ENCODE measurements around the gene CFAP141. TPM values are rescaled to one million over a fixed set of nuclear protein-coding genes. Genes with fewer than 3 reads are reported as not detected.

Gene CFAP141
- total RNA-seq, 1 experiment from 2014 or later = not detected

GRCh38 chr1:154186177-154186576 is 20.0 kb downstream of the CFAP141 start:
- intact Hi-C loops (cut with micrococcal nuclease) = loop anchor here (1.0 to 10.0 kb wide), 4 partner anchors 86 to 359 kb away; partner anchors contain the start of gene HAX1
- Histone ChIP-seq H2AFZ (ENCODE audit: low read depth, low read length, poor library complexity, severe bottlenecking) (no peak overlapping the region), H3K9ac (ENCODE audit: low read length) (no peak overlapping the region), H3K4me3 (replicated peaks in 1 of 2; ENCODE audit: low read depth in 1 of 2, low read length in 2 of 2) (no peak overlapping the region), H3K9me2 (ENCODE audit: insufficient read depth) (no peaks in the 10 kb centered on the region), H3K4me2 (ENCODE audit: low read length) (no peak overlapping the region), H3K27me3 (ENCODE audit: insufficient read depth, low read length) (peaks cover 3% of the 10 kb centered on the region; the same call in 1 of the 2 replicates), H3K9me3 (ENCODE audit: control insufficient read depth in 1 of 2, insufficient read depth in 1 of 2, low read depth in 1 of 2, low read length in 2 of 2) (no peaks in the 10 kb centered on the region), H3K27ac (ENCODE audit: low read depth, low read length) (no peak overlapping the region), H3K4me1 (ENCODE audit: control insufficient read depth in 1 of 2, insufficient read depth in 2 of 2, low read length in 2 of 2) (peaks cover 10 to 28% of the 10 kb centered on the region in 2 experiments), H4K20me1 (ENCODE audit: insufficient read depth) (peaks cover 6% of the 10 kb centered on the region; the same call in 1 of the 2 replicates), H3K79me2 (ENCODE audit: insufficient read depth, low read length) (peaks cover 18% of the 10 kb centered on the region), H3K36me3 (ENCODE audit: control insufficient read depth in 1 of 2, insufficient read depth in 2 of 2, low read length in 2 of 2) (no peaks in the 10 kb centered on the region)
- BruUV-seq (replicated peaks) = no TSS peak
- ChIA-PET RAD21 (ENCODE audit: low non-redundant PET in 1 of 2, low total read pairs in 2 of 2, uncharacterized antibody in 2 of 2, unreplicated experiment in 2 of 2) (no interaction called here), POLR2A (no interaction called here), CTCF (interaction anchor here (1.1 kb wide), 1 partner anchor 148 kb away, joined by 3 read pairs; no protein-coding TSS in a partner anchor)
- DNase-seq (ENCODE audit: low read depth, low spot score) (peak; percentile 39), ATAC-seq (no peak)
- TF ChIP-seq RAD21 (IDR thresholded peaks at IDR 0.05; ENCODE audit: low read depth) (peak; percentile 83), TCF7L2 (IDR thresholded peaks at IDR 0.05; ENCODE audit: borderline replicate concordance, extremely low read depth, insufficient read depth, insufficient read length) (no peak), CTCF (IDR thresholded peaks at IDR 0.05 in 2 of 3, conservative IDR thresholded peaks at IDR 0.05 in 1 of 3; ENCODE audit: borderline replicate concordance in 1 of 3, insufficient read depth in 1 of 3, low read depth in 2 of 3, low read length in 2 of 3) (peak; percentile 62 to 66 (median 66); a peak in 5 of 6 replicates)

GRCh38 chr1:154183046-154183915 is 22.9 kb downstream of the CFAP141 start:
- H3K9me2 ChIP-seq (ENCODE audit: insufficient read depth) = no peaks in the 10 kb centered on the region
- ChIA-PET POLR2A (interaction anchor here (0.7 to 1.6 kb wide), 2 partner anchors 16 to 37 kb away, joined by 3 to 9 read pairs; partner anchors contain the start of gene UBAP2L), CTCF (no interaction called here), RAD21 (ENCODE audit: low non-redundant PET in 1 of 2, low total read pairs in 2 of 2, uncharacterized antibody in 2 of 2, unreplicated experiment in 2 of 2) (no interaction called here)
- no peaks in the 10 kb centered on the region for H3K27me3 ChIP-seq (ENCODE audit: insufficient read depth, low read length)
- BruUV-seq (replicated peaks) = TSS peak; percentile 98
- H3K36me3 ChIP-seq (ENCODE audit: control insufficient read depth in 1 of 2, insufficient read depth in 2 of 2, low read length in 2 of 2) = peaks cover 11 to 17% of the 10 kb centered on the region in 2 experiments
- H2AFZ ChIP-seq (ENCODE audit: low read depth, low read length, poor library complexity, severe bottlenecking) = no peak overlapping the region
- peak overlapping the region; percentile 96 for H3K4me2 ChIP-seq (ENCODE audit: low read length)
- peaks cover 47% of the 10 kb centered on the region for H3K79me2 ChIP-seq (ENCODE audit: insufficient read depth, low read length)
- peak overlapping the region; percentile 90 to 98 for H3K4me3 ChIP-seq (replicated peaks in 1 of 2; ENCODE audit: low read depth in 1 of 2, low read length in 2 of 2)
- H3K4me1 ChIP-seq (ENCODE audit: control insufficient read depth in 1 of 2, insufficient read depth in 2 of 2, low read length in 2 of 2) = peaks cover 19 to 38% of the 10 kb centered on the region in 2 experiments
- ATAC-seq (peak; percentile 96), DNase-seq (ENCODE audit: low read depth, low spot score) (peak; percentile 97)
- intact Hi-C loops (cut with micrococcal nuclease) = loop anchor here (1.0 to 10.0 kb wide), 3 partner anchors 37 to 362 kb away; partner anchors contain the start of gene UBAP2L
- H3K9ac ChIP-seq (ENCODE audit: low read length) = peak overlapping the region; percentile 85
- H3K27ac ChIP-seq (ENCODE audit: low read depth, low read length) = peak overlapping the region; percentile 78
- peaks cover 30% of the 10 kb centered on the region; the same call in 1 of the 2 replicates for H4K20me1 ChIP-seq (ENCODE audit: insufficient read depth)
- H3K9me3 ChIP-seq (ENCODE audit: control insufficient read depth in 1 of 2, insufficient read depth in 1 of 2, low read depth in 1 of 2, low read length in 2 of 2) = no peaks in the 10 kb centered on the region
- TF ChIP-seq SRF (IDR thresholded peaks at IDR 0.05; ENCODE audit: low read depth) (no peak; the same call in 1 of the 2 replicates), ELF1 (IDR thresholded peaks at IDR 0.05; ENCODE audit: borderline replicate concordance, low read depth) (peak; percentile 79; the same call in 1 of the 2 replicates), CBX3 (IDR thresholded peaks at IDR 0.05; ENCODE audit: low read depth) (peak; percentile 83), EGR1 (IDR thresholded peaks at IDR 0.05; ENCODE audit: low read depth) (peak; percentile 45; the same call in 1 of the 2 replicates), MAX (IDR thresholded peaks at IDR 0.05) (peak; percentile 97), ZNF274 (IDR thresholded peaks at IDR 0.05; ENCODE audit: low read depth, low read length) (no peak), TCF7L2 (IDR thresholded peaks at IDR 0.05; ENCODE audit: borderline replicate concordance, extremely low read depth, insufficient read depth, insufficient read length) (no peak), SIN3A (IDR thresholded peaks at IDR 0.05; ENCODE audit: low read depth) (peak; percentile 86), YY1 (IDR thresholded peaks at IDR 0.05; ENCODE audit: extremely low read depth, insufficient replicate concordance, low read depth, low read length) (peak; percentile 60), SP1 (IDR thresholded peaks at IDR 0.05; ENCODE audit: low read depth) (peak; percentile 94), POLR2AphosphoS5 (IDR thresholded peaks at IDR 0.05; ENCODE audit: low read depth, low read length) (peak; percentile 75), POLR2A (IDR thresholded peaks at IDR 0.05; ENCODE audit: borderline replicate concordance, extremely low read depth, insufficient read depth, insufficient read length) (peak; percentile 90)

Data from HCT116 (cell line).